GM21390 (cell line): ENCODE data around the gene CTTN.
"Not testable (repeated sequence)": the region's sequence is repeated elsewhere in the genome, so short reads cannot be mapped to it uniquely, and the experiment has no call there.

ENCODE experiments used
- ATAC-seq: cut with Tn5 transposase; IDR thresholded peaks from one replicate; pipeline ENCODE4 v1.9.1; 2021; ENCODE audit not compliant: unreplicated experiment

The CTTN gene

GRCh38 chr11:70445605-70446004 lies 47.3 kb downstream of the CTTN start:
- ATAC-seq: no peak

GRCh38 chr11:70448983-70449567 lies 50.7 kb downstream of the CTTN start:
- ATAC-seq: no peak

GRCh38 chr11:70454197-70454767 lies 56.0 kb downstream of the CTTN start:
- ATAC-seq: no peak

GRCh38 chr11:70454811-70455210 lies 56.5 kb downstream of the CTTN start:
- not testable (repeated sequence) for ATAC-seq

GRCh38 chr11:70455354-70455753 lies 57.0 kb downstream of the CTTN start:
- no peak for ATAC-seq

- no peak for ATAC-seq
Observed at GRCh38 chr11:70456921-70457532, 58.7 kb downstream of the CTTN start.

GRCh38 chr11:70458736-70459135 lies 60.4 kb downstream of the CTTN start:
- no peak for ATAC-seq

GRCh38 chr11:70460111-70460510 lies 61.8 kb downstream of the CTTN start:
- ATAC-seq: no peak

GRCh38 chr11:70460964-70461363 lies 62.6 kb downstream of the CTTN start:
- no peak for ATAC-seq

GRCh38 chr11:70462818-70463477 lies 64.6 kb downstream of the CTTN start:
- no peak for ATAC-seq

- ATAC-seq: no peak
Observed at GRCh38 chr11:70463478-70464255, 65.3 kb downstream of the CTTN start.

GRCh38 chr11:70464509-70465361 lies 66.4 kb downstream of the CTTN start:
- no peak for ATAC-seq

- no peak for ATAC-seq
Observed at GRCh38 chr11:70466154-70466553, 67.8 kb downstream of the CTTN start.

GRCh38 chr11:70466596-70466995 lies 68.3 kb downstream of the CTTN start:
- ATAC-seq: no peak

GRCh38 chr11:70467201-70468085 lies 69.1 kb downstream of the CTTN start:
- ATAC-seq: no peak

GRCh38 chr11:70468256-70469195 lies 70.2 kb downstream of the CTTN start:
- no peak for ATAC-seq

GRCh38 chr11:70470127-70470526 lies 71.8 kb downstream of the CTTN start:
- ATAC-seq: peak; percentile 69

- no peak for ATAC-seq
Observed at GRCh38 chr11:70471254-70471653, 72.9 kb downstream of the CTTN start.
